ENCODE data around the gene OLIG3.

DNA sequence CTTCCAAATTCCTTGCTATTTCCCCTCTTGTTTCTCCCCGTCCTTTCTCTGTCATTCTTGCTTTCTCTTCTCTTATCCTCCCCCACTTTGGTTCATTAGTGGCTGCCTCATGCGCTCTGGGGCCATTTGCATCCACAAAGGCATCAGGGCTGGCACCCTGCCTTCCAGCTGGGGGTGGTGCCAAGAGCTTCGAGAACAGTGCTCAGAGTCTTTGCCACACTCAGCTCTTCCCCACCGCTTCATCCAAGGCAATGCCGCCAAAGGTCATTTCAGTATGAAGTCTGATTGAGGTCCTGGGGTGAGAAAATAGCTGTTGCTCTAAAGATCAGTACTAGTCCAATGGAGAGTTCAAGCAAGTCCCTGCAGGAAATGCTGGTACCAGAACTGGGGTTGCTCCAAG lies 22.7 kb downstream of the OLIG3 start:
- TF ChIP-seq, protein P1, sequence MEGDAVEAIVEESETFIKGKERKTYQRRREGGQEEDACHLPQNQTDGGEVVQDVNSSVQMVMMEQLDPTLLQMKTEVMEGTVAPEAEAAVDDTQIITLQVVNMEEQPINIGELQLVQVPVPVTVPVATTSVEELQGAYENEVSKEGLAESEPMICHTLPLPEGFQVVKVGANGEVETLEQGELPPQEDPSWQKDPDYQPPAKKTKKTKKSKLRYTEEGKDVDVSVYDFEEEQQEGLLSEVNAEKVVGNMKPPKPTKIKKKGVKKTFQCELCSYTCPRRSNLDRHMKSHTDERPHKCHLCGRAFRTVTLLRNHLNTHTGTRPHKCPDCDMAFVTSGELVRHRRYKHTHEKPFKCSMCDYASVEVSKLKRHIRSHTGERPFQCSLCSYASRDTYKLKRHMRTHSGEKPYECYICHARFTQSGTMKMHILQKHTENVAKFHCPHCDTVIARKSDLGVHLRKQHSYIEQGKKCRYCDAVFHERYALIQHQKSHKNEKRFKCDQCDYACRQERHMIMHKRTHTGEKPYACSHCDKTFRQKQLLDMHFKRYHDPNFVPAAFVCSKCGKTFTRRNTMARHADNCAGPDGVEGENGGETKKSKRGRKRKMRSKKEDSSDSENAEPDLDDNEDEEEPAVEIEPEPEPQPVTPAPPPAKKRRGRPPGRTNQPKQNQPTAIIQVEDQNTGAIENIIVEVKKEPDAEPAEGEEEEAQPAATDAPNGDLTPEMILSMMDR (IDR thresholded peaks at IDR 0.05) = no peak
- TF ChIP-seq POLR2A (IDR thresholded peaks at IDR 0.05) (no peak), POLR2AphosphoS5 (IDR thresholded peaks at IDR 0.05) (no peak), EP300 (IDR thresholded peaks at IDR 0.05; ENCODE audit: low read depth) (no peak)
